ENCODE data around the gene CTDP1. TPM values are rescaled to one million over a fixed set of nuclear protein-coding genes. Genes with fewer than 3 reads are reported as not detected.

Gene CTDP1
- total and polyA plus RNA-seq, 2 experiments from 2014 or later: 20.4 to 20.6 TPM

- Histone ChIP-seq H3K9me2 (replicated peaks; ENCODE audit: insufficient read depth) (no peaks in the 10 kb centered on the region), H3K4me3 (no peak overlapping the region), H3K36me3 (replicated peaks; ENCODE audit: insufficient read depth, low read depth) (no peaks in the 10 kb centered on the region), H3K4me2 (no peak overlapping the region), H3K9me3 (ENCODE audit: low read depth) (no peaks in the 10 kb centered on the region), H2AFZ (no peak overlapping the region), H3K4me1 (ENCODE audit: insufficient read depth) (no peaks in the 10 kb centered on the region), H3K79me2 (no peaks in the 10 kb centered on the region), H4K20me1 (ENCODE audit: insufficient read depth, poor library complexity, severe bottlenecking) (no peaks in the 10 kb centered on the region), H3K27me3 (no peaks in the 10 kb centered on the region), H3K27ac (no peak overlapping the region)
- TF ChIP-seq EZH2phosphoT487 (IDR thresholded peaks at IDR 0.05; ENCODE audit: low read depth, severe bottlenecking, unreplicated experiment) (no peak), EZH2 (IDR thresholded peaks at IDR 0.05; ENCODE audit: borderline replicate concordance) (no peak), CTCF (IDR thresholded peaks at IDR 0.05; ENCODE audit: poor library complexity) (no peak)
- WGBS (ENCODE audit: low lambda C conversion rate, missing lambda C conversion rate): 97% methylated on average over 16 of the region's 16 CpGs
- no peak for DNase-seq (ENCODE audit: low spot score)
Observed at GRCh38 chr18:79706658-79707057, 27.1 kb downstream of the CTDP1 start.

- Histone ChIP-seq H3K79me2 (no peaks in the 10 kb centered on the region), H3K27me3 (no peaks in the 10 kb centered on the region), H3K4me3 (no peak overlapping the region), H2AFZ (no peak overlapping the region), H4K20me1 (ENCODE audit: insufficient read depth, poor library complexity, severe bottlenecking) (no peaks in the 10 kb centered on the region), H3K9me2 (replicated peaks; ENCODE audit: insufficient read depth) (no peaks in the 10 kb centered on the region), H3K36me3 (replicated peaks; ENCODE audit: insufficient read depth, low read depth) (no peaks in the 10 kb centered on the region), H3K4me1 (ENCODE audit: insufficient read depth) (no peaks in the 10 kb centered on the region), H3K27ac (no peak overlapping the region), H3K9me3 (ENCODE audit: low read depth) (no peaks in the 10 kb centered on the region), H3K4me2 (no peak overlapping the region)
- WGBS (ENCODE audit: low lambda C conversion rate, missing lambda C conversion rate): 95% methylated on average over 19 of the region's 19 CpGs
- no peak for TF ChIP-seq EZH2phosphoT487 (IDR thresholded peaks at IDR 0.05; ENCODE audit: low read depth, severe bottlenecking, unreplicated experiment)
- no peak for TF ChIP-seq CTCF (IDR thresholded peaks at IDR 0.05; ENCODE audit: poor library complexity)
- TF ChIP-seq EZH2 (IDR thresholded peaks at IDR 0.05; ENCODE audit: borderline replicate concordance): no peak
- no peak for DNase-seq (ENCODE audit: low spot score)
Observed at GRCh38 chr18:79707239-79707638, 27.6 kb downstream of the CTDP1 start.

GRCh38 chr18:79707671-79708070 is 28.1 kb downstream of the CTDP1 start:
- TF ChIP-seq CTCF (IDR thresholded peaks at IDR 0.05; ENCODE audit: poor library complexity): no peak
- TF ChIP-seq EZH2 (IDR thresholded peaks at IDR 0.05; ENCODE audit: borderline replicate concordance): no peak
- TF ChIP-seq EZH2phosphoT487 (IDR thresholded peaks at IDR 0.05; ENCODE audit: low read depth, severe bottlenecking, unreplicated experiment): no peak
- Histone ChIP-seq H3K4me1 (ENCODE audit: insufficient read depth) (no peaks in the 10 kb centered on the region), H4K20me1 (ENCODE audit: insufficient read depth, poor library complexity, severe bottlenecking) (no peaks in the 10 kb centered on the region), H3K27ac (no peak overlapping the region), H2AFZ (no peak overlapping the region), H3K4me3 (no peak overlapping the region), H3K27me3 (no peaks in the 10 kb centered on the region), H3K9me3 (ENCODE audit: low read depth) (no peaks in the 10 kb centered on the region), H3K4me2 (no peak overlapping the region), H3K36me3 (replicated peaks; ENCODE audit: insufficient read depth, low read depth) (no peaks in the 10 kb centered on the region), H3K9me2 (replicated peaks; ENCODE audit: insufficient read depth) (no peaks in the 10 kb centered on the region), H3K79me2 (no peaks in the 10 kb centered on the region)
- WGBS (ENCODE audit: low lambda C conversion rate, missing lambda C conversion rate): 96% methylated on average over 15 of the region's 15 CpGs
- DNase-seq (ENCODE audit: low spot score): no peak

GRCh38 chr18:79708412-79708811 is 28.8 kb downstream of the CTDP1 start:
- H2AFZ ChIP-seq: no peak overlapping the region
- H3K27me3 ChIP-seq: no peaks in the 10 kb centered on the region
- 97% methylated on average over 21 of the region's 21 CpGs for WGBS (ENCODE audit: low lambda C conversion rate, missing lambda C conversion rate)
- H3K4me2 ChIP-seq: no peak overlapping the region
- no peaks in the 10 kb centered on the region for H3K36me3 ChIP-seq (replicated peaks; ENCODE audit: insufficient read depth, low read depth)
- H4K20me1 ChIP-seq (ENCODE audit: insufficient read depth, poor library complexity, severe bottlenecking): no peaks in the 10 kb centered on the region
- no peak for TF ChIP-seq EZH2phosphoT487 (IDR thresholded peaks at IDR 0.05; ENCODE audit: low read depth, severe bottlenecking, unreplicated experiment)
- TF ChIP-seq EZH2 (IDR thresholded peaks at IDR 0.05; ENCODE audit: borderline replicate concordance): no peak
- TF ChIP-seq CTCF (IDR thresholded peaks at IDR 0.05; ENCODE audit: poor library complexity): no peak
- no peaks in the 10 kb centered on the region for H3K9me3 ChIP-seq (ENCODE audit: low read depth)
- H3K27ac ChIP-seq: no peak overlapping the region
- H3K4me1 ChIP-seq (ENCODE audit: insufficient read depth): no peaks in the 10 kb centered on the region
- H3K4me3 ChIP-seq: no peak overlapping the region
- H3K9me2 ChIP-seq (replicated peaks; ENCODE audit: insufficient read depth): no peaks in the 10 kb centered on the region
- H3K79me2 ChIP-seq: no peaks in the 10 kb centered on the region
- DNase-seq (ENCODE audit: low spot score): no peak

Measured in hepatocyte (in vitro differentiated cells).